ENCODE results near the gene TENM3.

The TENM3 gene

GRCh38 chr4:182255441-182256190 is 12.4 kb downstream of the TENM3 start:
- DNase-seq, result no peak

- no peak for DNase-seq
Observed at GRCh38 chr4:182257016-182257415, 13.8 kb downstream of the TENM3 start.

- DNase-seq, result no peak
Observed at GRCh38 chr4:182257503-182257902, 14.3 kb downstream of the TENM3 start.

GRCh38 chr4:182258441-182259000 is 15.3 kb downstream of the TENM3 start:
- DNase-seq, result no peak

GRCh38 chr4:182261651-182262223 is 18.5 kb downstream of the TENM3 start:
- no peak for DNase-seq

GRCh38 chr4:182263562-182263961 is 20.4 kb downstream of the TENM3 start:
- no peak for DNase-seq

GRCh38 chr4:182264139-182264752 is 21.0 kb downstream of the TENM3 start:
- DNase-seq, result no peak

- no peak for DNase-seq
Observed at GRCh38 chr4:182265881-182266280, 22.7 kb downstream of the TENM3 start.

- DNase-seq, result no peak
Observed at GRCh38 chr4:182267048-182267447, 23.8 kb downstream of the TENM3 start.

- DNase-seq, result no peak
Observed at GRCh38 chr4:182268966-182269365, 25.8 kb downstream of the TENM3 start.

GRCh38 chr4:182271731-182272130 is 28.5 kb downstream of the TENM3 start:
- no peak for DNase-seq

GRCh38 chr4:182272151-182272550 is 28.9 kb downstream of the TENM3 start:
- no peak for DNase-seq

- no peak for DNase-seq
Observed at GRCh38 chr4:182273191-182273935, 30.2 kb downstream of the TENM3 start.

- DNase-seq, result no peak
Observed at GRCh38 chr4:182276210-182277109, 33.3 kb downstream of the TENM3 start.

GRCh38 chr4:182277377-182277776 is 34.2 kb downstream of the TENM3 start:
- DNase-seq, result no peak

GRCh38 chr4:182278729-182279128 is 35.5 kb downstream of the TENM3 start:
- no peak for DNase-seq

- no peak for DNase-seq
Observed at GRCh38 chr4:182280436-182281111, 37.4 kb downstream of the TENM3 start.

GRCh38 chr4:182286035-182286434 is 42.8 kb downstream of the TENM3 start:
- DNase-seq, result no peak

GRCh38 chr4:182286931-182287330 is 43.7 kb downstream of the TENM3 start:
- DNase-seq, result no peak

- no peak for DNase-seq
Observed at GRCh38 chr4:182288534-182288933, 45.3 kb downstream of the TENM3 start.

- no peak for DNase-seq
Observed at GRCh38 chr4:182289809-182290208, 46.6 kb downstream of the TENM3 start.

- DNase-seq, result no peak
Observed at GRCh38 chr4:182291175-182291574, 48.0 kb downstream of the TENM3 start.
